ENCODE data around the gene LRRC8D.

The LRRC8D gene

DNA sequence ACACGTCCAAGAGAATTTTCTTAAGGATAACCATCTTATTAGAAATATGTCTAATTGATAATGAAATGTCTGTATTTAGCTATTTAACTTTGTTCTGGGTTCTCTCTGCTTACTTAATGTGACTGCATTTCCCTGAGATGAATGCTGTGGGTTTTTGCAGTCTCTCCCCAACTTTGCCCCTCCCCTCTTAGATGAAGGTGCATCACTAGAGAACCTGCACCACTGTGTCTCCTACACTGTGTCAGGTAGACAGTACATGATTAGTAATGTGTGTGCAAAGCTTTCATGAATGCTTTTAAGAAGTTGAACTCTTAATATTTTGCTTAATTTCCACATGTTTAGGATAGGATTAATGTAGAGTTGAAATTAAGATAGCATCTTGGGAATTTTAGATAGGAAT lies 51.7 kb downstream of the LRRC8D start:
- DNase-seq, result no peak

DNA sequence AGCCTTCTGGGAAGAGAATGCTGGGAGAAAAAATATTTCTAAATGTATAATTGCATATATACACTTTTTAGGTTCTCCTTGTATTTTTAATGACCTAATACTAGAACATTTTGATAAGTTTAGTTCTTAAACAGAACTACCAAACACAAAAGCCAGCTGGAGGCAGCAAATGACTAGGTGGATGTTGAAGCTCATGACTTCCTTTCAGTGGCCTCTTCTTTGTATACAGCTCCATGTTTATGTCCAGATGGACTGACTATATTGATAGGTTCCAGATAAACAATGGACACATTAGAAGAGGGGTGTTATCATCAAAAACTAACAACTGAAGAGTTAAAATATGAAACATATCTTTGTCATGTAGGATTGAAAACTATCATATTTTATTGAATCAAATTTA lies 52.5 kb downstream of the LRRC8D start:
- no peak for DNase-seq

DNA sequence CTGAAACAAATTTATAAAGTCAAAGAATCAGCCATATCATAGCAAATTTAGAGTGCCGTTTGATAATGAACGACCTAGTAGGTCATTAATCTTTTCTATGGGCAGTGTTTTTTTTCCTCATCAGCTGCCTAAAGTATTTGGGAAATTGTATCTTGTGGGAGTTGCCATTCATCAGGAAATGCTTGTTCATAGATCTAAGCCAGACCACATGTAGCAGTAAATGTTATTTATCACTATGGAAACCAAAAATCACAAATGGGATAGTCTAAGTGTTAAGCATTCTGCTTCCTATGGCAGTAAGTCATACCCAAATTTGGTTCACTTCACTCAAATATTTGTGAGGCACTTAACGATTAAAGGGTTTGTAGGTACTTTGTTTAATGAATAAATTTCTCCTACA lies 52.9 kb downstream of the LRRC8D start:
- DNase-seq, result peak; percentile 39

DNA sequence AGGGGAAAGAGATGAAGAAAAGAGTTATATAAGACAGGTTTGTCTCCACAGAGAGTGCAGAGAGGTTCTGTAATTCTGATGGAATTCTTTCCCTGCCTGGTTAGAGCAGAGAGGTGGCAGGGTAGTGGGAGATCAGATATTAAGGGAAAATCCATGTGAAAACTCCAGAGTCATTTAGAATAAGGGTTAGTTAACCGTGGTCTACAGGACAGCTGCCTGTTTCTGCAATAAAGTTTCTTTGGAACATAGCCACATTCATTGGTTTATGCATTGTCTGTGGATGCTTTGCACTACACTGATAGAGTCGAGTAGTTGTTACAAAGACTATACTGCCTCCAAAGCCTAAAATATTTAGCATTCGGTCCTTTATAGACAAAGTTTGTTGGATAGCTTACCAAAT lies 55.6 kb downstream of the LRRC8D start:
- DNase-seq, result no peak

DNA sequence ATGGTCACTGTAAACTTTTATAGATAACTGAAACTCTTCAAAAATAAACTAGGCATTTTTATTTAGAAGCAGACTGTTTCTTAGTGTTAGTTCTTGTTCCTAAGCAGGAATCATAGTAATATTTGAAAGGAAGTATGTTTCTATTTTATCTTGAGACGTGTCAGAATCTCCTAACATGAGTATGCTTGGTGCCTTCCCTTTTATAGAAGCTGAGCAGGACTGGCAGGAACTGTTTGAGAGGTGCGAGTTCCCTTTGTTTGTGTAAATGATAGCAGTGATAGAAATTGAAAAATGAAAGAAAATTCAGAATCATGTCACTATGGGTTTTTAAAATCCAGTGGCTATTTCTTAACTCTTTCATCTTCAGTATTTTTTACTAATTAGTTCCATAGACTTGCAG lies 56.9 kb downstream of the LRRC8D start:
- DNase-seq, result no peak

- no peak for DNase-seq
Measured at GRCh38 chr1:89878256-89878655, 57.4 kb downstream of the LRRC8D start.

DNA sequence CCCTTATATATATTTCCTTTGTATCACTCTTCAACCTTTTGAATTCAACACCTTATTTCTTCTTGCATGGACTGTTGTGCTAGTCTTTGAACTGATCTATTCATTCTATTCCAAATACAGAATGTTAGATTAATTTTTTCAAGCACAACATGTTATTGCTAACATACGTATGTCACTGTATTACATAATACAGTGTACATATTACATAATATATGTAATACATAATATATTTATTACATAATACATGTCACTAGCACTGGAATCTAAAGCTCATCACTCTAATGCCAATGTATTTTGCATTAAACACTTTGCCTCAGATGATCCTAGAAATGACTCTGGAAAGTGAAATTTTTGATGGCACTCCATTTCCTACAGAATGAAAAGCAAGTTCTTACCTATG lies 59.8 kb downstream of the LRRC8D start:
- DNase-seq, result no peak

DNA sequence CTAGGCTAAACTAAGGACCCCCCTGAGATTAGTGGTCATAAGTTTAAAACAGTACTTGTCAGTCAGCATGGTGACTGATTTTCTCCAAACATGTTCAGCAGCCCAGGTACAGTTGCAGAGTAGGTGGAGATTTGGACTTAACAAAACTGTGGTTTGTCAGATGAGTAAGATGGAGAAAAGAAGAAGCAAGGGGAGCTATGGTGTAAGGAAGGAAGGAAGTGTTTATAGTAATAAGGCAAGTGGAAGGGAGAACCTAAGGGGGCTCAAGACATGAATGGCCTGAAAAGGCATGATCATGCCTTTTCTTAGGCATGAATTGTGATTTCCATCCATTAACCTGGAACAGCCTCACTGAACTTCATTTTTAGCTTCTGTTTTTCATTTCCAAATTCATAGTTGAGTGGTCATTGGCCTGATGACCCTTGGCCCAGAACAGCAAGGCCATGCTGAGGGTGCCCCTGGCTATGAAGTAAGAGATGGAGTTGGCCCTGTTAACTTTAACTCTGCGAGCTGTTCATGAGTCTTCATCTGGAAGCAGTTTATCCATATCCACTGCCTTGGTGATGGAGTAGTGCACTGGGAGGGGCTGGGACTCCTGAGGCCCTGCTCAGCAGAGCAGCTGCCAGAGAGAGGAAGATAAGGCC lies 60.7 kb downstream of the LRRC8D start:
- DNase-seq, result no peak

- DNase-seq, result no peak
Measured at GRCh38 chr1:89882348-89883029, 61.7 kb downstream of the LRRC8D start.

DNA sequence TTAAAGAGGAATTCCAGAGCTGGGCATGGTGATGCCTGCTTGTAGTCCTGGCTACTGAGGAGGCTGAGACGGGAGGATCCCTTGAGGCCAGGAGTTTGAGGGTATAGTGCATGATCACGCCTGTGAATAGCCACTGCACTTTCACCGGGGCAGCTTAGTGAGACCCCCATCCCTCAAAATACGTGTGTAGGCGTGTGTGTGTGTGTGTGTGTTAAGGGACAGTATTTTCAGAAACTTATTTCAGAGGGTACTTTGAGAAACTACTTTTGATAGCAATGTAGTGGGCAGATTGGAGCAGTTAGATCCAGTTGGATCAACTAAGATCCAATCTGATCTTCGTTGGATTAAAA lies 62.2 kb downstream of the LRRC8D start:
- no peak for DNase-seq

DNA sequence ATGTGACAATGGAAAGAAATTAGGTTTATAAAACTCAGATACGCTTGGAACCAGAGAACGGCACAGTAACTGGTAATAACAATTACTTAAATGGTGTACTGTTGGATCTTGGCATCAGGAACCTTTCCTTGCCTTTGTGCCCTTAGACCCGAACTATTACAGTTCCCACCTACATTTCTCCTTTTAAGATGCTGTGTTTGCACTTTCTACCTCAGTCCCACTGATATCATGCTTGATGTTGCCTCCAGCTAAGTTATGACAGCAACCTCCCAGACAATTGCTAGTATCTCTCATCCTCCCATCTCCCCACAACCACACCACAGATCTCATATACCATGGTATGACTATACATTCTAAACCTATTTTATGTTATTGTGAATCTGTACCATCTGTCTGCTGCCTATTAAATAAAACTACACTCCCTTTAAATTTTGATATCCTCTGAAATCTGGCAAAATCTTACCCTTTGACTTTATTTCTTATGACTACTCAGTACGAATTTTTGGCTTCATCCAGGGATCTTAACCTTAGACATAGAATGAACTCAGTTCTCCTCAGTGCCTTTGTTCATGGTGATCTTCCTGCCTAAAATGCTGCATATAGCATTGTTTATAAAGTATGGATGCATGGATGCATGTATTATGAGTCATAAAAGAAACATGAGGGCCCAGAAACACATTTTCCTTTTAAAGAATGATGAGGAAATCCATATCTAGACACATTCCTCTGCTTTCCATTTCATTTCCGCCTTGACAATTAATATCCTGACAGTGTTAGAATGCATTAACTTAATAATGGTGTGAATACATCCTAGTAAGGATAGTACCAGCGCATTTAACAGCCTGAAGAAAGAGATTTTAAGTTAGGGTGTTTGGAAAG lies 64.1 kb downstream of the LRRC8D start:
- DNase-seq, result peak; percentile 10

DNA sequence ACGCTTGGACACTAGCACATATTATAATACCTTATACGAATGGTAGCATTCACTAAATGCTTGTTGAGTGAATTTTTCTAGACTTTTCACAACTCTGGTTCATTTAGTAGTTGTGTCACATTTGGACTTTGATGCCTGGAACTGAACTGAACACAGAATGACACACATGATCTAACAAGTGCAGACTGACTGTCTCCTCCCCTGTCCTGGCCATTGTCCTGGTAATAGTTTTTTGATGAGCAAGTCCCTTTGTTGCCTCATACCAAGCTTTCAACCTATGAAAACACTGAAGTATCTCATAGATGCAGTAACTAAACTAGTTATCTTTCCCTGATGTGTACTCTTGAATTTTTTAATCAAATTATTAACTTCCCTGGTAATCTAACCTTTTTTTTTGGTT lies 66.4 kb downstream of the LRRC8D start:
- no peak for DNase-seq

DNA sequence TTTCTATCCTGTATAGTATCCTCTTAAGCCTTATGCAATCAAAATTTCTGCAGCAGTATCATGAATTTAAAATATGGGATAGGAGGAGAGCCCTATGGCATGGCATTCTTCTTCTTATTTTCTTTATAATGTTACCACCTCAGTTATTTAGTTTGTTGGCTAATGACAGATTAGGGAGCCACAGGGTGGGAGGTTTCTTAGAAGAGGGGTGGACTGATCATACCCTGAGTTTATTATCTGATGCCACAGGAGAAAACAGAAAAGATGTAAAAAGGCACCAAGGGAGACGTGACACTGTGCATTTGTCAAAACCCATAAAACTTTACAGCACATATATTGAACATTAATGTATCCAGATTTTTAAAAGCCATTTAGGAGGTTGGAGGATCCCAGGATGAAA lies 66.9 kb downstream of the LRRC8D start:
- DNase-seq, result no peak

- DNase-seq, result no peak
Measured at GRCh38 chr1:89888480-89889322, 67.9 kb downstream of the LRRC8D start.

DNA sequence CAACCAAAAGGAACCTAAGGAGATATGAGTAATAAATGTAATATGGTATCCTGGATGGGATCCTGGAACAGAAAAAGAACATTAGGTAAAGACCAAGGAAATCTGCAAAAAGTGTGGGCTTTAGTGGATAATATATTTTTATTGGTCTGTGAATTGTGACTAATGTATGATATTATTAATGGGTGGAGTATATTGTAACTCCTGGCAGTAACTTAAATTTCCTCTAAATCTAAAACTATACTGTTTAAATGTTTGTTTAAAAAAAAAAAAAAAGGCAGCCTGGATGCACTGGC lies 68.4 kb downstream of the LRRC8D start:
- DNase-seq, result no peak

GRCh38 chr1:89890085-89890752 lies 69.4 kb downstream of the LRRC8D start:
- peak; percentile 20 for DNase-seq

GRCh38 chr1:89892816-89893215 lies 72.0 kb downstream of the LRRC8D start:
- DNase-seq, result no peak

DNA sequence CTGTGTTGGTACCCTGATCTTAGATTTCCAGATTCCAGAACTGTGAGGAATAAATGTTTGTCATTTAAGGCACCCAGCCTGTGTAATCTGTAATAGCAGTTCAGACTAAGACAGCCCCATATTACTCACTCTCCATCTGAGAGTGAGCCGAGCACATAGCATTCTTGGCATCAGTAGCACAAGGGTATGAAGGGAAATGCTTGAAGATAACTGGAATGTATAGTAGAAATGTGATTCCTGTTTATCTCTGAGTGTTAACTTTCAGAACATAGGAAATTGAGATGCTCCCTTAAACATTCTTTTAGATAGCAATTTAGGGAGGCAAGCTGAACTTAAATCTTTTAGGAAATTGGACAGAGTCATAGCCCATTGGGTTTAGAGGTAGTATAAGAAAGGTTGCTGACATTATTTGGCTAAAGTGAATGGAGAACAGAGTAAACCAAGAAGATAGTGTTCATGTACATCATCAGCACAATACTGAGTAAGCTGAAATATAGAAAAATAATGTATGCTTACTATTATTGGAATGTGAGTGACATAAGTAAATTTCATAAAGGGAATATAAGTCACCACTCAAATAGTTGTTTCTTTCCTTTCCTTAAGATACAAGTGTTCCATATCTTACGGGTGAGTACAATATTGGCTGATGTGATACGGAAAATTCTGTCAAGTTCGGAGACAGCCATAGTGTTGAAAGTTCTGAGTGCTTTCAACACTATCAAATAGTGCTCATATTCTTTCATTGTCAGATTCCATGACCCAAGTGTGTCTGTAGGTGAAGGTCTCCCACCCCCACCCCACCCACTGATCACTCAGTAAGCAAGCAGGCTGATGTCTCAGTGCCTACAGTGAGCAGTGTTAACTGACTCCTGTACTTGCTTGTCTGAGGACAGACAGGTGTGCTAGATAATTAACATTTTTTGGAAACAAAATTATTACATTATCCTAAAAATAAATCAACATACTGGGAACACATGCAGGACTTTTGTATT lies 73.7 kb downstream of the LRRC8D start:
- DNase-seq, result no peak

DNA sequence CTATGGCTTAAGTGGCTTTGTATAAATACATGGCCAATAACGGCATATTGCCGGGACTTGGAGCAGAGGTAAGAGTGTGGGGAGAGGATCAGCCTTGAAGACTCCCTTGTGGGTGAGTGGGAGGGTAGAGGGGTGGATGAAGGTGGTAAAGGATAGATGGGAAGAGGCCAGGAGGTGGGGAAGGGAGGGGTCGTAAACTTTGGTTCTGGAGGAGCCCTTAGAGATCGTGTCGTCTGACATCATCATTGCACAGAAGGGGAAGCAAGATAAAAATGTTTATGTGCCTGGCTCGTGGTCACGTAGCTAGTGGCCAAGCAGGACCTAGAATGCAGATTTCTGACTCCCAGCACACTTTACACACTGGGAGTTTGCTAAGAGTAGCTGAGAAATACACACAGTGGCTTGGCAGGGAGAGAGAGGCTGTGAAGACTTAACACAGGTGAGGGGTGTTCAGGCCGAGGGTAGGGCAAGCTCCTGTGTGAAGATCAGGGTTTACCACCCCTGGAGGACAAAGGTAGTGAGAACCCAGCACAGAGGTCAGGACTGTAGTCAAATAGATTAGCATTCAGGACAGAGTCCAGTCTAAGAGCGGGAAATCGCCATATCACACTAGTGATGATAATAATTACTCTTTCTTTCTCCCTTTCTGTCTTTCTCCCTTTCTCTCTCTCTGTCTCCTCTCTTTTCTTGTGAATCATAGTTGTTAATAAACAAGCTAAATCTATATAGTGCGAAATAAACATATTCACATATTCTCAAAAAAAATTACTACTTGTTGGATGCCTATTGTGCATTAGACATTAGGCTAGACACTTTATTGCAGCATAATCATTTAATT lies 75.5 kb downstream of the LRRC8D start:
- no peak for DNase-seq

- DNase-seq, result no peak
Measured at GRCh38 chr1:89897347-89898133, 76.7 kb downstream of the LRRC8D start.

All from DMS53 (cell line).